Activated naive CD8-positive, alpha-beta T cell treated with anti-CD3 and anti-CD28 coated beads, Interleukin-2, amount 50 U/mL, for 24 hours (primary cell): ENCODE data around the gene RAB22A.

ENCODE experiments used
- ATAC-seq: fragments of 150-1000 bp; cut with Tn5 transposase; one replicate; pipeline ENCODE4 v1.10.0; 2021
- DNase-seq: peaks from one replicate; pipeline ENCODE4 v3.0.0; 2021
- H3K27ac Mint-ChIP-seq: one replicate; pipeline ENCODE4 v1.8.0; 2021; ENCODE audit warnings: mild to moderate bottlenecking, mixed read lengths
- H3K27me3 Mint-ChIP-seq: one replicate; pipeline ENCODE4 v1.8.0; 2021; ENCODE audit warnings: mixed read lengths
- H3K36me3 Mint-ChIP-seq: one replicate; pipeline ENCODE4 v1.8.0; 2021; ENCODE audit warnings: low read depth, mixed read lengths
- H3K4me1 Mint-ChIP-seq: one replicate; pipeline ENCODE4 v1.8.0; 2021; ENCODE audit warnings: mixed read lengths
- H3K4me3 Mint-ChIP-seq: one replicate; pipeline ENCODE4 v1.8.0; 2021; ENCODE audit warnings: mild to moderate bottlenecking, moderate library complexity, mixed read lengths
- H3K9me3 Mint-ChIP-seq: one replicate; pipeline ENCODE4 v1.8.0; 2021; ENCODE audit warnings: mixed read lengths

The RAB22A gene

GRCh38 chr20:58312836-58313235, 3.3 kb downstream of the RAB22A start:
- H3K4me3 Mint-ChIP-seq = no peak overlapping the region
- no peaks in the 10 kb centered on the region for H3K9me3 Mint-ChIP-seq
- no peaks in the 10 kb centered on the region for H3K27me3 Mint-ChIP-seq
- DNase-seq (no peak), ATAC-seq (peak; percentile 73)
- H3K4me1 Mint-ChIP-seq = peaks cover 54% of the 10 kb centered on the region
- peaks cover 40% of the 10 kb centered on the region for H3K36me3 Mint-ChIP-seq
- H3K27ac Mint-ChIP-seq = peak overlapping the region; percentile 56

DNA sequence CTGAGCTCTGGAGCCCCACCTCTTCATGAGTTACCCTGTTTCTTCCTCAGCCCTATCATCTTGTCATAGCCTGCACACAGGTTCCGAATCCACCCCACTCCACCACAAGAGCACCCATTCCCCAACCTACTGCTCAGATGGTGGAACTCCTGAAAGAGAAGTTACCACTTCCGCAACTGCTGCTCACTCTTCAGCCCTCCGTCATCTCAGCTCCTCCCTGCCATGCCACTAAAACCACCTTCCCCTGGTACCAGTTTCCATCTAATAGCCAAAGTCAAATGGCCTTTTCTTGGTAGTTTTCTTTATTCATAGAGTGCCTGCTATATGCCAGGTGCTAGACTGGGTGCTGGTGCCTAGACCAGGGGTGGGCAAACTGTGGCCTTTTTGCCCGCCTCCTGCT, 3.9 kb downstream of the RAB22A start:
- DNase-seq (no peak), ATAC-seq (no peak)
- Mint-ChIP-seq H3K27ac (peak overlapping the region; percentile 56), H3K4me3 (peak overlapping the region; percentile 32), H3K4me1 (peaks cover 48% of the 10 kb centered on the region), H3K9me3 (no peaks in the 10 kb centered on the region), H3K36me3 (peaks cover 40% of the 10 kb centered on the region), H3K27me3 (no peaks in the 10 kb centered on the region)

DNA sequence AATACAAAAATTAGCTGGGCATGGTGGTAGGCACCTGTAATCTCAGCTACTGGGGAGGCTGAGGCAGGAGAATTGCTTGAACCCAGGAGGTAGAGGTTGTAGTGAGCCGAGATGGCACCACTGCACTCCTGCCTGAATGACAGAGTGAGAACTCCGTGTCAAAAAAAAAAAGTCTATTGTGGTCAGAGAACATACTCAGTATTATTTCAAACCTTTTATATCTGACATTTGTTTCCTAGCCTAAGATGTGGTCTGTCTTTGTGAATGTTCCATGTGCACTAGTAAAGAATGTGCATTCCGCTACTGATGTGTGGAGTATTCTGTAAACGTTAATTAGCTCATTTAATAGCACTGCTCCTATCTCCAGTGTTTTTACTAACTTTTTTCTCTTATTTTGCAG, 11.7 kb downstream of the RAB22A start:
- H3K36me3 Mint-ChIP-seq = peaks cover 31% of the 10 kb centered on the region
- ATAC-seq = peak; percentile 77

DNA sequence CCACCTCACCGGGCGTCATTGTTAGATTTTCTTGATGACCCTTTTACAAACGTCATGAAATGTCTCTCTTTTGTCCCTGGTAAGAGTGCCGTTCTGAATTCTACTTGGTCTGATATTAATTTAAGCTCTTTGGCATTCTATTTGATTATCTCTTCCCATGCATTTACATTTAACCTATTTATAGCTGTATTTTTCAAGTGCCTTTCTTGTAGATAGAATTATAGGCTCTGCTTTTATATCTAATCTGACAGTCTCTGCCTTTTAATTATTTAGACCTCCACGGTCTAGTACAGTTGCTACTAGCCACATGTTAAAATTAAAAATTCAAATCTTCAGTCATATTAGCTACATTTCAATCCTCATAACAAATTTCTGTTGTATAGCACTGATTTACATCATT, 12.6 kb downstream of the RAB22A start:
- DNase-seq = no peak
- H3K9me3 Mint-ChIP-seq = no peaks in the 10 kb centered on the region
- no peak for ATAC-seq
- H3K36me3 Mint-ChIP-seq = peaks cover 27% of the 10 kb centered on the region
- no peak overlapping the region for H3K27ac Mint-ChIP-seq
- no peak overlapping the region for H3K4me3 Mint-ChIP-seq
- peaks cover 50% of the 10 kb centered on the region for H3K4me1 Mint-ChIP-seq
- no peaks in the 10 kb centered on the region for H3K27me3 Mint-ChIP-seq

More for the DNA sequence above, 11.7 kb downstream of the RAB22A start:
- H3K9me3 Mint-ChIP-seq = no peaks in the 10 kb centered on the region
- peaks cover 47% of the 10 kb centered on the region for H3K4me1 Mint-ChIP-seq
- peak overlapping the region; percentile 21 for H3K27ac Mint-ChIP-seq
- H3K4me3 Mint-ChIP-seq = no peak overlapping the region
- no peak for DNase-seq
- H3K27me3 Mint-ChIP-seq = no peaks in the 10 kb centered on the region

GRCh38 chr20:58325912-58326311, 16.4 kb downstream of the RAB22A start:
- Mint-ChIP-seq H3K36me3 (peaks cover 22% of the 10 kb centered on the region), H3K9me3 (no peaks in the 10 kb centered on the region), H3K27me3 (no peaks in the 10 kb centered on the region), H3K27ac (no peak overlapping the region), H3K4me1 (peaks cover 50% of the 10 kb centered on the region), H3K4me3 (no peak overlapping the region)
- no peak for ATAC-seq
- DNase-seq = no peak

GRCh38 chr20:58327211-58327610, 17.7 kb downstream of the RAB22A start:
- Mint-ChIP-seq H3K4me3 (no peak overlapping the region), H3K27me3 (no peaks in the 10 kb centered on the region), H3K27ac (no peak overlapping the region), H3K9me3 (no peaks in the 10 kb centered on the region), H3K4me1 (peaks cover 42% of the 10 kb centered on the region), H3K36me3 (peaks cover 28% of the 10 kb centered on the region)
- DNase-seq (no peak), ATAC-seq (no peak)

GRCh38 chr20:58328836-58329235, 19.3 kb downstream of the RAB22A start:
- Mint-ChIP-seq H3K4me1 (peaks cover 38% of the 10 kb centered on the region), H3K9me3 (no peaks in the 10 kb centered on the region), H3K27ac (no peak overlapping the region), H3K4me3 (no peak overlapping the region), H3K36me3 (peaks cover 31% of the 10 kb centered on the region), H3K27me3 (no peaks in the 10 kb centered on the region)
- ATAC-seq (no peak), DNase-seq (no peak)

GRCh38 chr20:58329711-58330110, 20.2 kb downstream of the RAB22A start:
- Mint-ChIP-seq H3K4me1 (peaks cover 32% of the 10 kb centered on the region), H3K36me3 (peaks cover 30% of the 10 kb centered on the region), H3K9me3 (no peaks in the 10 kb centered on the region), H3K4me3 (no peak overlapping the region), H3K27me3 (no peaks in the 10 kb centered on the region), H3K27ac (no peak overlapping the region)
- DNase-seq (no peak), ATAC-seq (no peak)

DNA sequence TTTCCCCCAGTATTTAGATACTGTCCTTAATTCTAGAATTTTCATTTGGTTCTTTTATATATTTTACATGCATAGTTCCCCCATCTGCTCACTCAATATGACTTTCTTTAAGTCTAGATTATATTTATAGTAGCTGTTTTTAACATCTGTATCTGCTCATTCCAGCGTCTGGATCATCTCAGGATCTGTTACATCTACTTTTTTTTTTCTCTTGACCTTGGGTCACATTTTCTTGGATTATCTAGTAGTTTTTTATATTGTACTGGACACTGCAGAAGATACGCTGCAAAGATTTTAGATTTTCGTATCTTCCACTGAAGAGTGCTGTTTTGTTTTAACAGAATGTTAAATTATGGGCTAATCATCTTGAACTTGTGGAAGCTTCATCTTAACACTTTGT, 20.7 kb downstream of the RAB22A start:
- no peak for DNase-seq
- Mint-ChIP-seq H3K27ac (no peak overlapping the region), H3K27me3 (no peaks in the 10 kb centered on the region), H3K4me1 (peaks cover 30% of the 10 kb centered on the region), H3K4me3 (no peak overlapping the region), H3K36me3 (peaks cover 30% of the 10 kb centered on the region), H3K9me3 (no peaks in the 10 kb centered on the region)
- no peak for ATAC-seq

DNA sequence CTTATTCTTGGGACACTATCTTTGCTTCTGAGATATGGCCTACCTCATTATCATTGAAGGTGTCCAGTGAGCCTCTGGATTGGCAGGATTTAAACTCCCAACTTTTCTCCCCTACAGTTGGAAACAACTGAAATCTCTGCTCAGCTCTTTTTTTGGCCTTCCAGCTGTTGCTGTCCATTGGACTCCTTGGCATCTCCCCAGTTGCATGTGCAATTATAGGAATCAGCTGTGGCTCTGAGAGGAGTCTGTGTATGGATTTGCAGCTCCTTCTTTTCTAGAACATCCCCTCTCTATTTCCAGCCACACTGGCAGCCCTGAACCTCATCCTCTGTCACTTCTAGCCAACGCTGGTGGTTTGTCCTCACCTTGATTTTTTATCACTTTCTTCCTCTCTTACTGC, 21.2 kb downstream of the RAB22A start:
- no peak overlapping the region for H3K27ac Mint-ChIP-seq
- H3K36me3 Mint-ChIP-seq = peaks cover 27% of the 10 kb centered on the region
- DNase-seq = no peak
- no peaks in the 10 kb centered on the region for H3K9me3 Mint-ChIP-seq
- ATAC-seq = no peak
- no peaks in the 10 kb centered on the region for H3K27me3 Mint-ChIP-seq
- peaks cover 26% of the 10 kb centered on the region for H3K4me1 Mint-ChIP-seq
- no peak overlapping the region for H3K4me3 Mint-ChIP-seq

DNA sequence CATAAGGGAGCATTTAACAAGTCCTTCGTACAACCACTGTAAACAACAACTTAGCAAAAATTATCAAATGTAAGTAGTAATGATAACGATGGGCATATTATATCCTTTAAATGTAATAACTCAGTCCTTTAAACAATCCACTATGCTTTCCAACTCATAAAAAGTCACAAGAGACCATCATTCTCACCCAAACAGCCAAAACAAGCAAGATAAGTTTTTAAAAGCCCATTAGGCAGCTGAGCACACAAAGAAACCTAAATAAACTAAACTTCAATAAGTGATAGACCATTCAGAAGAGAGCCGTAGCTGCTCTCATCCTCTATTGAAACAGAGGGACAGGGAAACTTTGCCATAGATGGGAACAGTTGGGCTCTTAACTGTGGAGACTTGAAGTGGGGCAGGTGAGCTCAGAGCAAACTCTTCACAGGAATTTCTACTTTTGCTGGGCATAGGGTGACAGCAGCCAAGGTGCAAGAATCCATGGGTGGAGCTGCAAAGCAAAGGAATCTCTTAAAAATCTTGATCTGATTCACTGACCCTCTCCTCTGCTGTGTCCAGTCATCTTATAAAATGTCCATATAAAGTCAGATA, 22.5 kb downstream of the RAB22A start:
- Mint-ChIP-seq H3K4me3 (no peak overlapping the region), H3K36me3 (peaks cover 19% of the 10 kb centered on the region), H3K27me3 (no peaks in the 10 kb centered on the region), H3K4me1 (peaks cover 14% of the 10 kb centered on the region), H3K27ac (no peak overlapping the region), H3K9me3 (no peaks in the 10 kb centered on the region)
- DNase-seq = no peak
- no peak for ATAC-seq

DNA sequence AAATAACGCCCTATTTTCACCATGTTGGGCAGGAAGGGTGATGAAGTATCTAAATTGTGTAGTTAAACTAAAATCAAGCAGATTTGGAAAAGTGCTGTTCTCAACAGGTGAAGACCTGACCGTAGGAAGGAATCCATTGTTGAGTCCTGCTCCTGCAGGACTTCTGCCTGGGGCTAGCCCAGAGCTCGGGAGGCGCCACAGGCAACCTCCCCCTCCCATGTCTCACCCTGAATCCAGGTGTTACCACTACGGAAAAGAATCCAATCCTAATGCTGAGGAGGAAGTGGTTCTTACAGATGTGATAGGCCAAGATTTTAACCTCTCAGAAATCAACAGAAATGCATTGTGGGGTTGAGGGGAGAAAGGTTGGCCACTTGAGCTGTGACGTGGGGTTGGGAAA, 30.2 kb downstream of the RAB22A start:
- no peak for ATAC-seq
- Mint-ChIP-seq H3K36me3 (peaks cover 23% of the 10 kb centered on the region), H3K9me3 (no peaks in the 10 kb centered on the region), H3K4me1 (peaks cover 20% of the 10 kb centered on the region), H3K27me3 (no peaks in the 10 kb centered on the region), H3K27ac (no peak overlapping the region), H3K4me3 (no peak overlapping the region)
- DNase-seq = no peak

- H3K27me3 Mint-ChIP-seq = no peaks in the 10 kb centered on the region
- H3K4me1 Mint-ChIP-seq = peaks cover 20% of the 10 kb centered on the region
- no peak overlapping the region for H3K27ac Mint-ChIP-seq
- DNase-seq = no peak
- ATAC-seq = no peak
- H3K4me3 Mint-ChIP-seq = no peak overlapping the region
- H3K9me3 Mint-ChIP-seq = no peaks in the 10 kb centered on the region
- peaks cover 23% of the 10 kb centered on the region for H3K36me3 Mint-ChIP-seq
Observed at GRCh38 chr20:58340151-58340550, 30.6 kb downstream of the RAB22A start.

DNA sequence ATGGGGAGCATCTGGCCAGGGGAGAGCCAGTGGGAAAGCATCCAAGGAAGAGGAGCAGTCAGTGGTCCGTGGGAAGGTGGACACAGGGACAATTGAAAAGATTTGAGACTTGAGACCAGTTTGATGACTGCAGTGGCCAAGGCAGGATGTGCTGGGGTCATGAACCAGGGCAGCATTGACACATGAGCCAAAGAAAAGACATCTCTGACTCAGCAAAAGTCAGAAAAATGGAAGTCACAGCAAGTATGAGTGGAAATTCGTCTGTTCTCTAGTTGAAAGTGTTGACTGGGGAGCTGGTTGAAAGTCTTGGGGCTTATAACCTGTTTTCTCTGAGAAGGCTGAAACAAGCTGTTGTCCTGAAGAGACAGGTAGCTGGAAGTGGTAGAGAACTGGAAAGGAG, 31.3 kb downstream of the RAB22A start:
- H3K36me3 Mint-ChIP-seq = peaks cover 30% of the 10 kb centered on the region
- H3K27me3 Mint-ChIP-seq = no peaks in the 10 kb centered on the region
- no peak for DNase-seq
- H3K9me3 Mint-ChIP-seq = no peaks in the 10 kb centered on the region
- H3K4me1 Mint-ChIP-seq = peaks cover 20% of the 10 kb centered on the region
- ATAC-seq = no peak
- no peak overlapping the region for H3K4me3 Mint-ChIP-seq
- H3K27ac Mint-ChIP-seq = no peak overlapping the region

- H3K4me3 Mint-ChIP-seq = no peak overlapping the region
- DNase-seq (no peak), ATAC-seq (no peak)
- peaks cover 43% of the 10 kb centered on the region for H3K36me3 Mint-ChIP-seq
- no peaks in the 10 kb centered on the region for H3K27me3 Mint-ChIP-seq
- H3K27ac Mint-ChIP-seq = no peak overlapping the region
- H3K9me3 Mint-ChIP-seq = no peaks in the 10 kb centered on the region
- peaks cover 20% of the 10 kb centered on the region for H3K4me1 Mint-ChIP-seq
Observed at GRCh38 chr20:58342104-58342945, 32.8 kb downstream of the RAB22A start.
